HG03565 (cell line): ENCODE results near the gene HMX1.

ENCODE experiments used
- ATAC-seq: cut with Tn5 transposase; IDR thresholded peaks from one replicate; pipeline ENCODE4 v1.9.1; 2021; ENCODE audit warnings: mild to moderate bottlenecking, moderate library complexity; ENCODE audit not compliant: unreplicated experiment

HMX1 gene

GRCh38 chr4:8910100-8910821 lies 38.6 kb upstream of the HMX1 start:
- ATAC-seq = no peak

- no peak for ATAC-seq
These were observed 37.9 kb upstream of the HMX1 start for GRCh38 chr4:8909548-8909947.

- ATAC-seq = no peak
These were observed 36.7 kb upstream of the HMX1 start for GRCh38 chr4:8908206-8908893.

GRCh38 chr4:8907596-8908205 lies 36.1 kb upstream of the HMX1 start:
- ATAC-seq = no peak

DNA sequence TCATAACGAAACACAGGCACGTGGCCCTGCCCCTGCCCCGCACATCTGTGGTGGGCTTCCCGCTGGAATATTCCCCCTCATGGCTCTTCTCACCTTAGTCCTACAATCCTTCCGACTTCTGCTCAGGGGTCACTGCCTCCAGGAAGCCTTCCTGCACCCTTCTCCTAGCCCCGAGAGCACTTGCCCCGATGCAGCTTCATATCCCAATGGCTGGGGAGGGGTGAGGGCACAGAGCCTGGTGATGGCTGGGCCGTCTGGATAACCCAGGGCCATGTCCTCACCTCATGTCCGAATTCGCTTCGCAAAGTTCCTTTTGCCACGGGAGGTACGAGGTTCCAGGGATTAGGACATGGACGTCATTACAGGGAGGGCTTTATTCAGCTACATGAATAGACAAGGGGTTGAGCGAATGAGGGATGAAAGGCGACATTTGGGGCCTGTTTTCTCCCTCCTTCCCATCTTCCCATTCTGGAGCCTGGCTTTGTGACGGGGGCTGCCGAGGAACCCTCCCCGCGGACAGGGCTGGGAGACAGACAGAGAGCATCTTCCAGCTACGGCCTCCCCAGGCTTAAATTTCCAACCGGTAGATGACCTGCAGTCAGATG lies 35.5 kb upstream of the HMX1 start:
- no peak for ATAC-seq

- no peak for ATAC-seq
These were observed 35.0 kb upstream of the HMX1 start for GRCh38 chr4:8906668-8906970.

- ATAC-seq = no peak
These were observed 34.4 kb upstream of the HMX1 start for GRCh38 chr4:8905773-8906667.

GRCh38 chr4:8905226-8905772 lies 33.7 kb upstream of the HMX1 start:
- ATAC-seq = no peak

DNA sequence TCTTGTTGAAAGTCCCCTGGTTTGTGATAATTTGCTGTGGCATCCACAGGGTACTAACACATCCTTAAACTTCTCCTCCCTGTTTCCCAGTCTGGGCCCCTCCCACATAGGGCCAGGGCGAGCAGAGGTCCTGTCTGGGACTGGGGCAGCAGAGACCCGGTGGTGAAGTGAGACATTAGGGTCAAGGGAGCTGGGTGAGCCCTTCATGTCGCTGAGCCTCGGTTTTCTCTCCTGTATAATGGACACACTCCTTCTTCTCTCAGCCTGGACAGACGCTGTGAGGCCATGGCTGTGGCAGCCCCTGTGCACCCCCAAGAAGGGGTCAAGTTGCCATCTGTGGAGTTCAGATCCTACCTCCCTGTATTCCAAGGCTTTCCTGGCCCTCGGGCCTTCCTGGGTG lies 33.0 kb upstream of the HMX1 start:
- ATAC-seq = no peak

DNA sequence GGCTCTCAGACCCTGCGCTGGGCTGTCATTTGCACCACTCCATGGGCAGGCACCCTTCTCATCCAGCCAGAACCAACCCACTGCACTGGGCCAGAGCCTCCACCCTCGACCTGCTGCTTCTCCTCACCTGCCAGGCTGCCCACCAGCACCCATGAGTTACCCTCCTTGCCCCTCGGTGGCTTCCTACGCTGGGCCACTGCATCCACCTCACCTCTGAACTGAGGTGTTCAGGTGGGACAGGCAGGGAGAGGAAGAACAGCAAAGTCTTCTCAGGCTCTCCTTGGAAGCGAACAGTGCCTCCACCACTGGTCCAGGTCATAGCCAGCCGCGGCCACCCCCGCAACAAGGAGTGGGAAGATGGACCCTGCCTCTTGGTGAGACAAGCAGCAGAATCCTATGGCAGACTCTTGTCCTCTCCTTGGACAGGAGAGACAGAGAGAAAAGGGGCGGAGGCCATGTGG lies 32.4 kb upstream of the HMX1 start:
- no peak for ATAC-seq

DNA sequence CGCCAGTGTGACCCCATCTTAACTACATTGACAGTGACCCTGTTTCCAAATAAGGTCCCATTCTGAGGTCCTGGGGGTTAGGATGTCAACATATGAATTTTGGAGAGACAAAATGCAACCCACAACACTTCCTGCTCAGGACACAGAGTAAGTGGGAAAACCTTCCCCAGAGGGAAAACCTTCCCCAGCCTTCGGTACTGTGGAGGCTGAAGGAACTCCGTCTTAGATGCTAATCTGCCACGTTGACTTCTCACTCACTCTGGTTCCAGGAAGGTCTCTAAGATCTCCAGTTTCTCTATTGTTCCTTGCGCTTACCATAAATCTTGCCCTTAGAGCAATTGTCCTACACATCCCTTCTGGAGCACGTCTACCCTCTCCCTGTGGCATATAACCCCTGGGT lies 29.7 kb upstream of the HMX1 start:
- ATAC-seq = no peak

DNA sequence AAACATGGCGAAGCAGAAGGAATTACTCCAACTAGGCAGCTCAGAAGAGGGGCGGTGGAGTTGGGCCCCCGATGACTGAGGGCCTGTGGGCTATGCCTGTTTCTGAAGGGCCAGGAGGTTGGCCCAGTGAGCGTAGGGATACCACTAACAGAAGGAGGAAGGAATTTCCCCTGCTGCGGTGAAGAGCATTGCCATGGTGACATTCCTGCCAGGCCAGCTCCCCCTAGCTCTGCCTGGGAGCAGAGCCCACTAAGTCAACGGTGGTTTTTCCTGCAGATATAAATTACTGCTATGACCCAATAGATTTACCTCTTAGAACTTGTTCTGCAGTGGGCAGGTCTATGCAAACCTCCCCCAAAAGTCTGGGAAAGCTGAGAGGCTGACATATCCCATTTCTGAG lies 28.9 kb upstream of the HMX1 start:
- ATAC-seq = no peak

DNA sequence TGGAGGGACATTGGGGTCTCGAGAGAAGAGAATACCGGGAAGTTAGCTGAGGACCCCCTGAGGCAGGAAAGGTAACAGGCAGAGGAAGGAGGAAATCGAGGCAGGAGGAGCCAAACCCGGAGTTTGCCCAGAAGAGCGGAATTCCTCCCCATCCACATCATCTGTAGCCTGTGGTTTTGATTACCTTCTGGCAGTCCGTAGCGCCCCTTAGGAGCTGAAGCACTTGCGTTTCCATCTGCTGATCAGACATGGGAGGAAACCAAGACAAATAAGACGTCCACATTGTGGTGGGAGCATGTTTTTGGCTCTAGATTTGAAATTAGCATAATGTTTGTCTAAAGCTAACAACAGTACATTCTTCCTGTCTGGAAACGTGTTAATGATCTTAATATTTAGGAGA lies 26.8 kb upstream of the HMX1 start:
- no peak for ATAC-seq

GRCh38 chr4:8897251-8898167 lies 25.9 kb upstream of the HMX1 start:
- ATAC-seq = no peak

- ATAC-seq = no peak
These were observed 24.9 kb upstream of the HMX1 start for GRCh38 chr4:8896506-8896905.

GRCh38 chr4:8896071-8896470 lies 24.4 kb upstream of the HMX1 start:
- ATAC-seq = no peak

DNA sequence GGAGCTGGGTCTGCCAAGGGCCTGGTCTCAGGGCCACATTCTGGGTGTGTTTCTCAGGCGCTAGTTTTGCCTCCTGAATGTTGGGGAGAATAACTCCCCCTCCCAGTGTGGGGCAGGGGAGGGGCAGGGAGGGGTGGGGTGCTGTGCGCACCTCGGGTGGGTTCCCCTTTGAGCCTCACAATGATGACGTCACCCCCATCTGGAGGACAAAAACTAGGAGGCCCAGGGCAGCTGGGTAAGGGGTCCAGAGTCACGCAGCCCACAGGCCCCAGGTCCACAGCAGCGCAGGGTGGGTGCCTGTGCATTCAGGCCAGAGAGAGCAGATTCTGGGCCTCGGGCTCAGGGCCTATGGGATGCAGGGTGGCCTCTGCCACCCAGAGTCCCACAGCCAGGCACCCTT lies 23.7 kb upstream of the HMX1 start:
- no peak for ATAC-seq

DNA sequence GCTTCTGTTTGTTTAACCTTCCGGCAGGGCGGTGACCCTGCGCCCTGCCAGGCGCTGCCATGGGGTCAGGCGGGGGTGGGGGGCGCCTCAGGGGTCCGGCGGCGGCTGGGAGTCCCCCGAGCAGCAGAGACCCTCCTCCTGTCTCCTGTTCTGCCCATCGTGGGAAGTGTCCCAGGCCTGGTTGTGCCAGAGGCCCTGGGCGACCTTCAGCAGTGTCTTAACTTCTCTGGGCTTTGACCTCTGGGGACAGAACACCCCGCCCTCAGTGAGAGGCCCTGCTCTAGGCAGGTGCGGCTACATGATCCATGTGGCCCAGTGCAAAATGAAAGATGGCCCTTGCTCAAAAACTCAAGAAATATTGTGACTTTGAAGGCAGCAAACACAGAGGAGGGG lies 22.8 kb upstream of the HMX1 start:
- no peak for ATAC-seq

- no peak for ATAC-seq
These were observed 22.2 kb upstream of the HMX1 start for GRCh38 chr4:8893624-8894423.
